Smooth muscle cell (in vitro differentiated cells): ENCODE data around the gene FXYD5. TPM values are rescaled to one million over a fixed set of nuclear protein-coding genes. Genes with fewer than 3 reads are reported as not detected.

Source experiments
- DNase-seq: peaks from one replicate; lab custom pipeline; 2025; ENCODE audit not compliant: unreplicated experiment; lab: John Stamatoyannopoulos, UW
- H2AFZ ChIP-seq: fragments of 200-600 bp; sonication (generic); 2 replicates; pipeline ENCODE4 v1.6.0; 2016; ENCODE audit warnings: antibody characterized with exemption, low read depth, mild to moderate bottlenecking
- H3F3A ChIP-seq: fragments of 200-600 bp; sonication (generic); 2 replicates; pipeline ENCODE4 v1.6.0; 2017; ENCODE audit warnings: antibody characterized with exemption, low read depth
- H3K27ac ChIP-seq: fragments of 200-600 bp; sonication (generic); 2 replicates; pipeline ENCODE4 v1.5.1; 2016; ENCODE audit warnings: low read depth, mild to moderate bottlenecking
- H3K27me3 ChIP-seq: fragments of 200-600 bp; sonication (generic); 2 replicates; pipeline ENCODE4 v1.6.1; 2016; ENCODE audit warnings: low read depth, mild to moderate bottlenecking
- H3K36me3 ChIP-seq: fragments of 200-600 bp; sonication (generic); 2 replicates; pipeline ENCODE4 v1.5.1; 2016; ENCODE audit warnings: low read depth
- H3K4me1 ChIP-seq: fragments of 200-600 bp; sonication (generic); 2 replicates; pipeline ENCODE4 v1.5.1; 2016; ENCODE audit warnings: low read depth
- H3K4me2 ChIP-seq: fragments of 200-600 bp; sonication (generic); 2 replicates; pipeline ENCODE4 v1.6.0; 2016; ENCODE audit warnings: mild to moderate bottlenecking
- H3K4me3 ChIP-seq: fragments of 200-600 bp; sonication (generic); 2 replicates; pipeline ENCODE4 v1.5.1; 2016; ENCODE audit warnings: mild to moderate bottlenecking
- H3K79me2 ChIP-seq: fragments of 200-600 bp; sonication (generic); 2 replicates; pipeline ENCODE4 v1.6.0; 2016; ENCODE audit warnings: low read depth, mild to moderate bottlenecking
- H3K9ac ChIP-seq: fragments of 200-600 bp; sonication (generic); 2 replicates; pipeline ENCODE4 v1.6.0; 2016; ENCODE audit warnings: low read depth
- H3K9me3 ChIP-seq: fragments of 200-600 bp; sonication (generic); replicated peaks from 2 replicates; pipeline ENCODE4 v1.5.1; 2016; ENCODE audit warnings: low read depth
- H4K20me1 ChIP-seq: fragments of 200-600 bp; sonication (generic); 2 replicates; pipeline ENCODE4 v1.6.0; 2016; ENCODE audit warnings: low read depth
- WGBS: methylation state at CpG from one replicate; pipeline ENCODE4 v1.1.7; 2016; ENCODE audit warnings: low lambda C conversion rate; 5-methylcytosine and 5-hydroxymethylcytosine counted together
- polyA plus RNA-seq: library from polyadenylated mRNA; unstranded; fragments of >200 nt; fragmentation: Nextera tagmentation; extraction: Ambion mirVana; gene quantifications from 2 replicates; pipeline ENCODE4 v1.2.1, GENCODE V29; 2016
- total RNA-seq: library from RNA; depleted of rRNA; stranded (reverse); fragments of >200 nt; gene quantifications from 2 replicates; pipeline ENCODE4 v1.2.3, GENCODE V29; 2014
- TF ChIP-seq, protein P1 (sequence below): fragments of 200-600 bp; sonication (generic); IDR thresholded peaks from 2 replicates; pipeline ENCODE4 v1.5.1; 2017; ENCODE audit warnings: borderline replicate concordance, mild to moderate bottlenecking, antibody characterized with exemption; ENCODE audit not compliant: insufficient read depth, poor library complexity, severe bottlenecking

Gene FXYD5, protein sequence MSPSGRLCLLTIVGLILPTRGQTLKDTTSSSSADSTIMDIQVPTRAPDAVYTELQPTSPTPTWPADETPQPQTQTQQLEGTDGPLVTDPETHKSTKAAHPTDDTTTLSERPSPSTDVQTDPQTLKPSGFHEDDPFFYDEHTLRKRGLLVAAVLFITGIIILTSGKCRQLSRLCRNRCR
- total RNA-seq, result 89.3 and 133 TPM in 2 replicates
- polyA plus RNA-seq, result 205 and 246 TPM in 2 replicates

DNA sequence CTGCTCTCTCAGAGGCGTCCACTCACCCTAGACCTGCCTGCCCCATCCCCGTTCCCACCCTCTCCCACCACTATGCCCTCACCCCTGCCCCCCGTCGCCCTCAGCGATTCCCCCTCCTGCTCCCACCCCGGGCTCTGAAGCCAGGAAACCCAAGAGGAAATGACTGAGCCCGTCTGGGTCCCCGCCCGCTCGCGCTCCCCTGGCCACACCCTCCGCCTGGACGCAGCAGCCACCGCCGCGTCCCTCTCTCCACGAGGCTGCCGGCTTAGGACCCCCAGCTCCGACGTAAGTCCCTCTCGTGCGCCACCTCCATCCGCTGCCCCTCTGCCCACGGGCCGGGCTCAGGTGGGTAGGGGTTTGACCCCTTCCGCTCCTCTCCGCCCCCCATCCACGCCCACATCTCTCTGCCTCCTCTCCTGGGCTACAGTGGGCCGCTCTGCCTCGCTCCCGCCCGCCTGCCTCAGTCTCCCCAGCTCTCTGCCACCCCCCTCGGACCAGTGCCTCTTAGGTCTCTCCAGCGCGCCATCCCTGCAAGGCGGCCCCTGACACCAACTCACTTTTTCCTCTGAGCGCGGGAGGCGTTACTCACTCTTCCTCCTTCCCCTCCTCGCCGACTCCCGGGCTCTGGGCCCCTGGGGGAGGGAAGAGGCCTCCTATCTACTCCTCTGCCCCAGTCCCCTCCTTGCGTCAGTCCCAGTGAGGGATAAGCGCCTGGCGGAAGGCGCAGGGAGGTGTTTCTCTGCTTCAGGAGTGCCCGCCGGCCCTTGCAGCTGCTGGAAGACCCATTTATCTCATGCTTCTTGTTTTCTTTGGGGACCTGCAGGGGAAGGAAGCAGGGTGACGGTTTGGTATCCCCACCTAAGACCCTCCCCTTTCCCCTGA lies at the start of gene FXYD5:
Gene FXYD5 (plus strand): TSS at position 211 of the 882 bp plus-strand sequence. CDS start 816 bp downstream, outside the sequence.
- peak; percentile 56 for DNase-seq
- H2AFZ ChIP-seq, result peak within 1 kb of the TSS; percentile 91
- WGBS, result 3% methylated on average over 29 of the region's 49 CpGs
- H4K20me1 ChIP-seq, result no peaks in the 10 kb centered on the region
- TF ChIP-seq, protein P1, sequence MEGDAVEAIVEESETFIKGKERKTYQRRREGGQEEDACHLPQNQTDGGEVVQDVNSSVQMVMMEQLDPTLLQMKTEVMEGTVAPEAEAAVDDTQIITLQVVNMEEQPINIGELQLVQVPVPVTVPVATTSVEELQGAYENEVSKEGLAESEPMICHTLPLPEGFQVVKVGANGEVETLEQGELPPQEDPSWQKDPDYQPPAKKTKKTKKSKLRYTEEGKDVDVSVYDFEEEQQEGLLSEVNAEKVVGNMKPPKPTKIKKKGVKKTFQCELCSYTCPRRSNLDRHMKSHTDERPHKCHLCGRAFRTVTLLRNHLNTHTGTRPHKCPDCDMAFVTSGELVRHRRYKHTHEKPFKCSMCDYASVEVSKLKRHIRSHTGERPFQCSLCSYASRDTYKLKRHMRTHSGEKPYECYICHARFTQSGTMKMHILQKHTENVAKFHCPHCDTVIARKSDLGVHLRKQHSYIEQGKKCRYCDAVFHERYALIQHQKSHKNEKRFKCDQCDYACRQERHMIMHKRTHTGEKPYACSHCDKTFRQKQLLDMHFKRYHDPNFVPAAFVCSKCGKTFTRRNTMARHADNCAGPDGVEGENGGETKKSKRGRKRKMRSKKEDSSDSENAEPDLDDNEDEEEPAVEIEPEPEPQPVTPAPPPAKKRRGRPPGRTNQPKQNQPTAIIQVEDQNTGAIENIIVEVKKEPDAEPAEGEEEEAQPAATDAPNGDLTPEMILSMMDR, result no peak
- H3K4me3 ChIP-seq, result peak within 1 kb of the TSS; percentile 75
- no peaks in the 10 kb centered on the region for H3K9me3 ChIP-seq
- H3K27ac ChIP-seq, result peak within 1 kb of the TSS; percentile 78
- no peaks in the 10 kb centered on the region for H3K79me2 ChIP-seq
- peak within 1 kb of the TSS; percentile 97 for H3K4me2 ChIP-seq
- peak within 1 kb of the TSS; percentile 86 for H3K9ac ChIP-seq
- H3K36me3 ChIP-seq, result no peaks in the 10 kb centered on the region
- peaks cover 5% of the 10 kb centered on the region for H3K4me1 ChIP-seq
- no peaks in the 10 kb centered on the region for H3K27me3 ChIP-seq
- no peaks in the 10 kb centered on the region for H3F3A ChIP-seq

DNA sequence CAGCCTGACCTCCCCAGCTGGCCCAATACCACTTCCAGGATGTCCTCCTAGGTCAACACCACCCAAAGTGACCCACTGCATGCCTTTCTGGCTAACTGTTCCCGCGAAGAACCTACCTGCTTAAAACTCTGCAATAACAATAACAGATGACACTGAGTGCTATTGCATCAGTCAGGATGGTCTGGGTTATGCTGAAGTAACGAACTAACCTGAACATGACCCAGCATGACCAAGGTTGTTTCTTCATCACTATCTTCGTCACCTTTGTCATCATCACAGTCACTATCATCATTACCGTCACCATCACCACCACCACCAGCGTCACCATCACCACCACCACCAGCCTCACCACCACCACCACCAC lies 49.5 kb upstream of the FXYD5 start:
- no peaks in the 10 kb centered on the region for H3F3A ChIP-seq
- no peaks in the 10 kb centered on the region for H3K27me3 ChIP-seq
- no peaks in the 10 kb centered on the region for H4K20me1 ChIP-seq
- TF ChIP-seq, protein P1, result no peak
- H3K4me2 ChIP-seq, result no peak overlapping the region
- H2AFZ ChIP-seq, result no peak overlapping the region
- DNase-seq, result no peak
- no peak overlapping the region for H3K9ac ChIP-seq
- no peaks in the 10 kb centered on the region for H3K79me2 ChIP-seq
- 98% methylated on average over 5 of the region's 6 CpGs for WGBS
- no peaks in the 10 kb centered on the region for H3K36me3 ChIP-seq
- no peaks in the 10 kb centered on the region for H3K9me3 ChIP-seq
- H3K27ac ChIP-seq, result no peak overlapping the region
- no peak overlapping the region for H3K4me3 ChIP-seq
- H3K4me1 ChIP-seq, result no peaks in the 10 kb centered on the region

DNA sequence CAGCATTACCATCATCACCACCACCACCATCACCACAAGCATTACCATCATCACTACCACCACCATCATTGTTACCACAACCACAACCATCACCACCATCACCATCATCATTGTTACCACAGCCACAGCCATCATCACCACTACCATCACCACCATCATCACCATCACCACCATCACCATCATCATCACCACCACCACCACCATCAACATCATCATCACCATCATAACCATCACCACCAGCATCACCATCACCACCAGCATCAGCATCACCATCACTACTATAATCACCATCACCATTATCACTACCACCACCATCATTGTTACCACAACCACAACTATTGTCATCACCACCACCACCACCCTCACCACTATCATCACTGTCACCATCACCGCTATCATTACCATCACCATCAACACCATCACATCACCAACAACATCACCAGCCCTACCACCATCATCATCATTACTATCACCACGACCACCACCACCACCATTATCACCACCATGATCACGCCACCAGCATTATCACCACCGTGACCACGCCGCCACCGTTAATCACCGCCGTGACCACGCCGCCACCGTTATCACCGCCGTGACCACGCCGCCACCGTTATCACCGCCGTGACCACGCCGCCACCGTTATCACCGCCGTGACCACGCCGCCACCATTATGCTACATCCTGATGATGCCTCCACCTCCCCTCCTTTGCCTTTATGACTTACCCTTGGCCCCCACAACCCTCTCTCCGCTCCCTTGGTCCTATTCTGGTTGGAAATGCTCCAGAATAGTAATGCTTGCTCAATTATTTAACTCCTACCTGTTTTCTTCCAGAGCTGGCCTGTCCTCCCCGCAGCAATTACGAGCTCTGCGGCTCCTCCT lies 48.9 kb upstream of the FXYD5 start:
- H3K9me3 ChIP-seq, result no peaks in the 10 kb centered on the region
- H2AFZ ChIP-seq, result no peak overlapping the region
- H3F3A ChIP-seq, result no peaks in the 10 kb centered on the region
- WGBS, result 87% methylated on average over 30 of the region's 30 CpGs
- no peaks in the 10 kb centered on the region for H4K20me1 ChIP-seq
- H3K4me3 ChIP-seq, result no peak overlapping the region
- TF ChIP-seq, protein P1, result no peak
- H3K4me1 ChIP-seq, result no peaks in the 10 kb centered on the region
- no peaks in the 10 kb centered on the region for H3K27me3 ChIP-seq
- no peak overlapping the region for H3K9ac ChIP-seq
- H3K79me2 ChIP-seq, result no peaks in the 10 kb centered on the region
- H3K4me2 ChIP-seq, result no peak overlapping the region
- no peak overlapping the region for H3K27ac ChIP-seq
- no peak for DNase-seq
- H3K36me3 ChIP-seq, result no peaks in the 10 kb centered on the region
